Muscle layer of duodenum (tissue), 2 donors: Measurements from ENCODE around the gene HIPK3.

ENCODE experiments used
- H3K27ac ChIP-seq: one replicate; pipeline ENCODE4 v1.7.0; 2013; ENCODE audit warnings: mild to moderate bottlenecking, low read length
- H3K27me3 ChIP-seq: one replicate; pipeline ENCODE4 v1.7.0; 2013; ENCODE audit warnings: low read depth, mild to moderate bottlenecking, control low read depth, low read length
- H3K36me3 ChIP-seq, 2 donors: one replicate each; pipeline ENCODE4 v1.7.0; 2013; ENCODE audit warnings: low read length in 2 of 2, control low read depth in 1 of 2, mild to moderate bottlenecking in 1 of 2; ENCODE audit not compliant: insufficient read depth in 2 of 2, control insufficient read depth in 1 of 2
- H3K4me1 ChIP-seq, 2 donors: one replicate each; pipeline ENCODE4 v1.7.0; 2013; ENCODE audit warnings: low read length in 2 of 2, mild to moderate bottlenecking in 2 of 2, control low read depth in 1 of 2, moderate library complexity in 1 of 2; ENCODE audit not compliant: insufficient read depth in 2 of 2, control insufficient read depth in 1 of 2
- H3K4me3 ChIP-seq, 2 donors: one replicate each; pipeline ENCODE4 v1.7.0; 2013; ENCODE audit warnings: low read length in 2 of 2, low read depth in 1 of 2, mild to moderate bottlenecking in 1 of 2
- H3K9me3 ChIP-seq, 2 donors: one replicate each; pipeline ENCODE4 v1.7.0; 2013; ENCODE audit warnings: low read length in 2 of 2, control low read depth in 1 of 2, mild to moderate bottlenecking in 1 of 2; ENCODE audit not compliant: control insufficient read depth in 1 of 2
- donor health status: healthy.

The HIPK3 gene

GRCh38 chr11:33329705-33330329 lies 72.6 kb downstream of the HIPK3 start:
- Histone ChIP-seq H3K27me3 (no peaks in the 10 kb centered on the region), H3K4me3 (no peak overlapping the region), H3K9me3 (no peaks in the 10 kb centered on the region), H3K4me1 (peaks cover 11 to 36% of the 10 kb centered on the region in 2 donors), H3K36me3 (peaks cover 0 to 6% of the 10 kb centered on the region in 2 donors), H3K27ac (no peak overlapping the region)

GRCh38 chr11:33333816-33334215 lies 76.6 kb downstream of the HIPK3 start:
- H3K27ac ChIP-seq: no peak overlapping the region

GRCh38 chr11:33334627-33335026 lies 77.4 kb downstream of the HIPK3 start:
- no peak overlapping the region for H3K4me3 ChIP-seq

More at GRCh38 chr11:33333816-33334215, 76.6 kb downstream of the HIPK3 start:
- no peaks in the 10 kb centered on the region for H3K27me3 ChIP-seq
- no peaks in the 10 kb centered on the region for H3K9me3 ChIP-seq
- no peak overlapping the region for H3K4me3 ChIP-seq
- peaks cover 2 to 6% of the 10 kb centered on the region in 2 donors for H3K36me3 ChIP-seq
- H3K4me1 ChIP-seq: peaks cover 4 to 24% of the 10 kb centered on the region in 2 donors

GRCh38 chr11:33339247-33339646 lies 82.1 kb downstream of the HIPK3 start:
- no peaks in the 10 kb centered on the region for H3K27me3 ChIP-seq
- H3K4me3 ChIP-seq: no peak overlapping the region
- peaks cover 0 to 4% of the 10 kb centered on the region in 2 donors for H3K4me1 ChIP-seq
- H3K27ac ChIP-seq: no peak overlapping the region
- peaks cover 33 to 39% of the 10 kb centered on the region in 2 donors for H3K36me3 ChIP-seq
- H3K9me3 ChIP-seq: no peaks in the 10 kb centered on the region

More at GRCh38 chr11:33334627-33335026, 77.4 kb downstream of the HIPK3 start:
- Histone ChIP-seq H3K27me3 (no peaks in the 10 kb centered on the region), H3K36me3 (peaks cover 11 to 13% of the 10 kb centered on the region in 2 donors), H3K27ac (no peak overlapping the region), H3K9me3 (no peaks in the 10 kb centered on the region), H3K4me1 (peaks cover 2 to 19% of the 10 kb centered on the region in 2 donors)

- H3K36me3 ChIP-seq: peaks cover 47 to 58% of the 10 kb centered on the region in 2 donors
- H3K9me3 ChIP-seq: no peaks in the 10 kb centered on the region
- no peak overlapping the region for H3K27ac ChIP-seq
- no peaks in the 10 kb centered on the region for H3K4me1 ChIP-seq
- no peaks in the 10 kb centered on the region for H3K27me3 ChIP-seq
- H3K4me3 ChIP-seq: no peak overlapping the region
Observed at GRCh38 chr11:33344611-33345010, 87.4 kb downstream of the HIPK3 start.

GRCh38 chr11:33347490-33348125 lies 90.4 kb downstream of the HIPK3 start:
- H3K4me1 ChIP-seq: no peaks in the 10 kb centered on the region
- H3K27me3 ChIP-seq: no peaks in the 10 kb centered on the region
- no peaks in the 10 kb centered on the region for H3K9me3 ChIP-seq
- H3K4me3 ChIP-seq: no peak overlapping the region
- H3K36me3 ChIP-seq: peaks cover 45 to 55% of the 10 kb centered on the region in 2 donors
- H3K27ac ChIP-seq: no peak overlapping the region

GRCh38 chr11:33350287-33350686 lies 93.1 kb downstream of the HIPK3 start:
- Histone ChIP-seq H3K27me3 (no peaks in the 10 kb centered on the region), H3K27ac (no peak overlapping the region), H3K4me3 (no peak overlapping the region), H3K9me3 (no peaks in the 10 kb centered on the region), H3K36me3 (peaks cover 55 to 64% of the 10 kb centered on the region in 2 donors), H3K4me1 (no peaks in the 10 kb centered on the region)

GRCh38 chr11:33358150-33358831 lies 101.1 kb downstream of the HIPK3 start:
- H3K9me3 ChIP-seq: no peaks in the 10 kb centered on the region
- no peaks in the 10 kb centered on the region for H3K27me3 ChIP-seq
- H3K36me3 ChIP-seq: peaks cover 8 to 17% of the 10 kb centered on the region in 2 donors
- H3K4me1 ChIP-seq: no peaks in the 10 kb centered on the region
- H3K4me3 ChIP-seq: no peak overlapping the region
- H3K27ac ChIP-seq: no peak overlapping the region

- no peak overlapping the region for H3K4me3 ChIP-seq
- H3K27me3 ChIP-seq: no peaks in the 10 kb centered on the region
- no peaks in the 10 kb centered on the region for H3K4me1 ChIP-seq
- H3K36me3 ChIP-seq: peaks cover 0 to 5% of the 10 kb centered on the region in 2 donors
- no peak overlapping the region for H3K27ac ChIP-seq
- no peaks in the 10 kb centered on the region for H3K9me3 ChIP-seq
Observed at GRCh38 chr11:33360642-33361041, 103.5 kb downstream of the HIPK3 start.

- no peaks in the 10 kb centered on the region for H3K9me3 ChIP-seq
- H3K4me3 ChIP-seq: no peak overlapping the region
- H3K27ac ChIP-seq: no peak overlapping the region
- H3K36me3 ChIP-seq: no peaks in the 10 kb centered on the region
- H3K27me3 ChIP-seq: no peaks in the 10 kb centered on the region
- H3K4me1 ChIP-seq: no peaks in the 10 kb centered on the region
Observed at GRCh38 chr11:33362051-33362910, 105.1 kb downstream of the HIPK3 start.

- H3K4me3 ChIP-seq: no peak overlapping the region
- H3K4me1 ChIP-seq: no peaks in the 10 kb centered on the region
- no peaks in the 10 kb centered on the region for H3K27me3 ChIP-seq
- H3K9me3 ChIP-seq: no peaks in the 10 kb centered on the region
- no peak overlapping the region for H3K27ac ChIP-seq
- no peaks in the 10 kb centered on the region for H3K36me3 ChIP-seq
Observed at GRCh38 chr11:33366918-33367317, 109.7 kb downstream of the HIPK3 start.
